Panc1 (cell line): Measurements from ENCODE around the gene SEPTIN8.

Source experiments
- CTCF ChIP-seq: fragments of 450-650 bp; IDR thresholded peaks from 2 replicates; pipeline ENCODE4 v1.5.1; 2017; ENCODE audit warnings: mild to moderate bottlenecking
- POLR2AphosphoS5 ChIP-seq: IDR thresholded peaks from 2 replicates; pipeline ENCODE4 v1.6.1; 2012; ENCODE audit warnings: mild to moderate bottlenecking, low read depth, low read length, moderate library complexity
- REST ChIP-seq, 2 experiments: IDR thresholded peaks; 2 replicates each; pipeline ENCODE4 v1.6.1; 2011 to 2012; ENCODE audit warnings: low read depth in 2 of 2, control low read depth in 1 of 2, low read length in 1 of 2, mild to moderate bottlenecking in 1 of 2, moderate library complexity in 1 of 2; ENCODE audit not compliant: insufficient read depth in 1 of 2
- SIN3A ChIP-seq: IDR thresholded peaks from 2 replicates; pipeline ENCODE4 v1.6.1; 2012; ENCODE audit warnings: low read depth, mild to moderate bottlenecking, low read length, moderate library complexity, borderline replicate concordance; ENCODE audit not compliant: insufficient read depth
- TCF7L2 ChIP-seq: IDR thresholded peaks from 2 replicates; pipeline ENCODE4 v1.6.1; 2011; ENCODE audit warnings: mild to moderate bottlenecking, low read depth, low read length, inconsistent platforms

DNA sequence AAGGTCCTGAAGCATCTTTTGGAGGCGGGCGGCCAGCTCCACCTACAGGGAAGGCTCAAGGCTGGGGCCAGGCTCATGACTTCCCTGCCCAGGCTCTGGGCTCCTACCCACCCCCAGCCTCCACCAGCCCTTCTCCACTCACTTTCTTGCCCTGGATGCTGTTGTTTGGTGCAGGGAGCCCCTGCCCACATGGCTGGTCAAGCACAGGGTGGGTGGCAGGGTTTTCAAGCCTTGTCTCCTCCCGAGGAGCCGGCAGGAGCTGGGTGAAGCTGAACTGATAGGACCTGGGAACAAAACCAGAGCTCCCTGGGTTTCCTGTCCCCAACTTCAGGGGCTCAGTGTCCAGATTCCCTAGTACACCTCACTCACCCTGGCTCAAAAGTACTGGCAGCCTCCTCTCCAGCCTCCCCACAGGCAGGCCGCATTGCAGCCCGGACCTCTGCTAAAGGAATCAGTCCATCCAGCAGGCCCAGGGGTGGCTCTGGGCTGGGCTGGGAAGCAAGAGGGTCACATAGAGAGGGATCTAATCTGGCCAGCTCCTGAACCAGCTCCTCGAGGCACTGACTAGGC, 46.5 kb upstream of the SEPTIN8 start:
- no peak for TF ChIP-seq REST (IDR thresholded peaks at IDR 0.05; ENCODE audit: insufficient read depth in 1 of 2, low read depth in 2 of 2, low read length in 1 of 2)
- no peak for TF ChIP-seq CTCF
- no peak for TF ChIP-seq POLR2AphosphoS5
- TF ChIP-seq SIN3A = no peak
- TF ChIP-seq TCF7L2 = no peak
